HEK293 (cell line): ENCODE results near the gene MRPS22.

Experiments used
- SETDB1 ChIP-seq: IDR thresholded peaks from one replicate; pipeline ENCODE4 v1.6.1; 2017; ENCODE audit warnings: mild to moderate bottlenecking, low read length, moderate library complexity, mixed read lengths; ENCODE audit not compliant: insufficient read length
- YY1 ChIP-seq: fragments of 450-650 bp; formaldehyde crosslinking; IDR thresholded peaks from 2 replicates; pipeline ENCODE4 v1.5.1; 2018; ENCODE audit warnings: missing biosample characterization, missing genetic modification characterization
- ZFP37 ChIP-seq: fragments of 450-650 bp; formaldehyde crosslinking; IDR thresholded peaks from 2 replicates; pipeline ENCODE4 v1.5.1; 2016; ENCODE audit warnings: missing biosample characterization, missing genetic modification characterization
- ZNF133 ChIP-seq: fragments of 450-650 bp; formaldehyde crosslinking; IDR thresholded peaks from 2 replicates; pipeline ENCODE4 v1.5.1; 2016; ENCODE audit warnings: missing biosample characterization, missing genetic modification characterization
- ZNF248 ChIP-seq: fragments of 450-650 bp; formaldehyde crosslinking; IDR thresholded peaks from 2 replicates; pipeline ENCODE4 v1.5.1; 2017; ENCODE audit warnings: missing biosample characterization, missing genetic modification characterization
- ZNF404 ChIP-seq: fragments of 450-650 bp; formaldehyde crosslinking; IDR thresholded peaks from 2 replicates; pipeline ENCODE4 v1.5.1; 2017; ENCODE audit warnings: missing biosample characterization, missing genetic modification characterization
- ZNF521 ChIP-seq: fragments of 450-650 bp; formaldehyde crosslinking; IDR thresholded peaks from 2 replicates; pipeline ENCODE4 v1.5.1; 2017; ENCODE audit warnings: missing biosample characterization, mild to moderate bottlenecking, missing genetic modification characterization
- ZNF558 ChIP-seq: fragments of 450-650 bp; formaldehyde crosslinking; IDR thresholded peaks from 2 replicates; pipeline ENCODE4 v1.5.1; 2016; ENCODE audit warnings: missing biosample characterization, missing genetic modification characterization
- ZNF776 ChIP-seq: fragments of 450-650 bp; formaldehyde crosslinking; IDR thresholded peaks from 2 replicates; pipeline ENCODE4 v1.5.0; 2017; ENCODE audit warnings: missing biosample characterization, missing genetic modification characterization, borderline replicate concordance
- TF ChIP-seq, protein P1 (sequence below): fragments of 450-650 bp; formaldehyde crosslinking; IDR thresholded peaks from 2 replicates; pipeline ENCODE4 v1.5.1; 2016; ENCODE audit warnings: missing biosample characterization, missing genetic modification characterization
- TF ChIP-seq, protein P2 (sequence below): fragments of 450-650 bp; formaldehyde crosslinking; IDR thresholded peaks from 2 replicates; pipeline ENCODE4 v1.5.1; 2016; ENCODE audit warnings: missing biosample characterization, missing genetic modification characterization, low read depth
- TF ChIP-seq, protein P3 (sequence below): fragments of 450-650 bp; formaldehyde crosslinking; IDR thresholded peaks from 2 replicates; pipeline ENCODE4 v1.5.1; 2016; ENCODE audit warnings: missing biosample characterization, missing genetic modification characterization
- TF ChIP-seq, protein P4 (sequence below): fragments of 450-650 bp; formaldehyde crosslinking; IDR thresholded peaks from 2 replicates; pipeline ENCODE4 v1.5.1; 2016; ENCODE audit warnings: missing biosample characterization, missing genetic modification characterization
- TF ChIP-seq, protein P5 (sequence below): fragments of 450-650 bp; formaldehyde crosslinking; IDR thresholded peaks from 2 replicates; pipeline ENCODE4 v1.5.1; 2017; ENCODE audit warnings: missing biosample characterization, missing genetic modification characterization

DNA sequence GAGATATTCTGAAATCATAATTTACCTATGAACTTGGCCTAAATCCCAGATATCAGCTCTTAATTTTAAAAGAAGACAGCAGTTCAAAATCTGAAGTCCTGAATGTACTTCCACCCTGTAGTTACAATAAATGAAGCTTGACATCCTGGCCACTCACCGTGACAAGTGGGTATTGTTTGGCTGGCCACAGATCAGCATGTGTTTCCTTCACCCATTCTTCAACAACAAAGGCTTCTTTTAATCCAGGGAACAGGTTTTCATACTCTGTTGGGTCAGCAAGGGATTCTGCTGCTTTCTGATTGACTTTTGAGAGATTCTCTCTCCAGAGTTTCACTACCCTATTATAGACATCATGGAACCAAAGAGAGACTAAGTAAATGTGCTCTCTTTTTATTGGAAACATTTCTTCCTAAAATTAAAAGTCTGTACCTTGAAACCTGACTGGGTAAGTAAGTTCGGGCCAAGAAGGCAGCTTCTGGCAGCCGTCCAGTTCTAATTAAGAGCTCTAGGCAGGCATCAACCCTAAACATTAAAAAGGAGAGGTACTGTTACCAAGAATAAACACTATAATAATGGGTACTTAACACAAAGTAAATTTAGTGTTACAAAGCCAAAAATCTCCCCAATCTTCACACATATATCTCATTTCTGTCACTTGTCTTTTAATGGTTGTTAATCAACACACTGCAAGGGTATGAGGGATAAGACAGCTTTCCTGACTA is 15.2 kb downstream of the MRPS22 start:
- TF ChIP-seq, protein P1, sequence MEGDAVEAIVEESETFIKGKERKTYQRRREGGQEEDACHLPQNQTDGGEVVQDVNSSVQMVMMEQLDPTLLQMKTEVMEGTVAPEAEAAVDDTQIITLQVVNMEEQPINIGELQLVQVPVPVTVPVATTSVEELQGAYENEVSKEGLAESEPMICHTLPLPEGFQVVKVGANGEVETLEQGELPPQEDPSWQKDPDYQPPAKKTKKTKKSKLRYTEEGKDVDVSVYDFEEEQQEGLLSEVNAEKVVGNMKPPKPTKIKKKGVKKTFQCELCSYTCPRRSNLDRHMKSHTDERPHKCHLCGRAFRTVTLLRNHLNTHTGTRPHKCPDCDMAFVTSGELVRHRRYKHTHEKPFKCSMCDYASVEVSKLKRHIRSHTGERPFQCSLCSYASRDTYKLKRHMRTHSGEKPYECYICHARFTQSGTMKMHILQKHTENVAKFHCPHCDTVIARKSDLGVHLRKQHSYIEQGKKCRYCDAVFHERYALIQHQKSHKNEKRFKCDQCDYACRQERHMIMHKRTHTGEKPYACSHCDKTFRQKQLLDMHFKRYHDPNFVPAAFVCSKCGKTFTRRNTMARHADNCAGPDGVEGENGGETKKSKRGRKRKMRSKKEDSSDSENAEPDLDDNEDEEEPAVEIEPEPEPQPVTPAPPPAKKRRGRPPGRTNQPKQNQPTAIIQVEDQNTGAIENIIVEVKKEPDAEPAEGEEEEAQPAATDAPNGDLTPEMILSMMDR (tag by site-specific recombination) = no peak
- TF ChIP-seq ZNF404 (no peak), SETDB1 (no peak), ZFP37 (no peak), ZNF776 (no peak), YY1 (tag by site-specific recombination) (no peak), ZNF521 (no peak), ZNF133 (tag by site-specific recombination) (no peak), ZNF558 (tag by site-specific recombination) (no peak), ZNF248 (tag by site-specific recombination) (no peak)
- TF ChIP-seq, protein P2, sequence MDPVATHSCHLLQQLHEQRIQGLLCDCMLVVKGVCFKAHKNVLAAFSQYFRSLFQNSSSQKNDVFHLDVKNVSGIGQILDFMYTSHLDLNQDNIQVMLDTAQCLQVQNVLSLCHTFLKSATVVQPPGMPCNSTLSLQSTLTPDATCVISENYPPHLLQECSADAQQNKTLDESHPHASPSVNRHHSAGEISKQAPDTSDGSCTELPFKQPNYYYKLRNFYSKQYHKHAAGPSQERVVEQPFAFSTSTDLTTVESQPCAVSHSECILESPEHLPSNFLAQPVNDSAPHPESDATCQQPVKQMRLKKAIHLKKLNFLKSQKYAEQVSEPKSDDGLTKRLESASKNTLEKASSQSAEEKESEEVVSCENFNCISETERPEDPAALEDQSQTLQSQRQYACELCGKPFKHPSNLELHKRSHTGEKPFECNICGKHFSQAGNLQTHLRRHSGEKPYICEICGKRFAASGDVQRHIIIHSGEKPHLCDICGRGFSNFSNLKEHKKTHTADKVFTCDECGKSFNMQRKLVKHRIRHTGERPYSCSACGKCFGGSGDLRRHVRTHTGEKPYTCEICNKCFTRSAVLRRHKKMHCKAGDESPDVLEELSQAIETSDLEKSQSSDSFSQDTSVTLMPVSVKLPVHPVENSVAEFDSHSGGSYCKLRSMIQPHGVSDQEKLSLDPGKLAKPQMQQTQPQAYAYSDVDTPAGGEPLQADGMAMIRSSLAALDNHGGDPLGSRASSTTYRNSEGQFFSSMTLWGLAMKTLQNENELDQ = no peak
- TF ChIP-seq, protein P3, sequence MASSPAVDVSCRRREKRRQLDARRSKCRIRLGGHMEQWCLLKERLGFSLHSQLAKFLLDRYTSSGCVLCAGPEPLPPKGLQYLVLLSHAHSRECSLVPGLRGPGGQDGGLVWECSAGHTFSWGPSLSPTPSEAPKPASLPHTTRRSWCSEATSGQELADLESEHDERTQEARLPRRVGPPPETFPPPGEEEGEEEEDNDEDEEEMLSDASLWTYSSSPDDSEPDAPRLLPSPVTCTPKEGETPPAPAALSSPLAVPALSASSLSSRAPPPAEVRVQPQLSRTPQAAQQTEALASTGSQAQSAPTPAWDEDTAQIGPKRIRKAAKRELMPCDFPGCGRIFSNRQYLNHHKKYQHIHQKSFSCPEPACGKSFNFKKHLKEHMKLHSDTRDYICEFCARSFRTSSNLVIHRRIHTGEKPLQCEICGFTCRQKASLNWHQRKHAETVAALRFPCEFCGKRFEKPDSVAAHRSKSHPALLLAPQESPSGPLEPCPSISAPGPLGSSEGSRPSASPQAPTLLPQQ (tag by site-specific recombination) = no peak
- TF ChIP-seq, protein P4, sequence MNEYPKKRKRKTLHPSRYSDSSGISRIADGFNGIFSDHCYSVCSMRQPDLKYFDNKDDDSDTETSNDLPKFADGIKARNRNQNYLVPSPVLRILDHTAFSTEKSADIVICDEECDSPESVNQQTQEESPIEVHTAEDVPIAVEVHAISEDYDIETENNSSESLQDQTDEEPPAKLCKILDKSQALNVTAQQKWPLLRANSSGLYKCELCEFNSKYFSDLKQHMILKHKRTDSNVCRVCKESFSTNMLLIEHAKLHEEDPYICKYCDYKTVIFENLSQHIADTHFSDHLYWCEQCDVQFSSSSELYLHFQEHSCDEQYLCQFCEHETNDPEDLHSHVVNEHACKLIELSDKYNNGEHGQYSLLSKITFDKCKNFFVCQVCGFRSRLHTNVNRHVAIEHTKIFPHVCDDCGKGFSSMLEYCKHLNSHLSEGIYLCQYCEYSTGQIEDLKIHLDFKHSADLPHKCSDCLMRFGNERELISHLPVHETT = no peak
- TF ChIP-seq, protein P5, sequence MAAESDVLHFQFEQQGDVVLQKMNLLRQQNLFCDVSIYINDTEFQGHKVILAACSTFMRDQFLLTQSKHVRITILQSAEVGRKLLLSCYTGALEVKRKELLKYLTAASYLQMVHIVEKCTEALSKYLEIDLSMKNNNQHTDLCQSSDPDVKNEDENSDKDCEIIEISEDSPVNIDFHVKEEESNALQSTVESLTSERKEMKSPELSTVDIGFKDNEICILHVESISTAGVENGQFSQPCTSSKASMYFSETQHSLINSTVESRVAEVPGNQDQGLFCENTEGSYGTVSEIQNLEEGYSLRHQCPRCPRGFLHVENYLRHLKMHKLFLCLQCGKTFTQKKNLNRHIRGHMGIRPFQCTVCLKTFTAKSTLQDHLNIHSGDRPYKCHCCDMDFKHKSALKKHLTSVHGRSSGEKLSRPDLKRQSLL (tag by site-specific recombination) = no peak
